ENCODE data around the gene ELK1.

ELK1 gene

DNA sequence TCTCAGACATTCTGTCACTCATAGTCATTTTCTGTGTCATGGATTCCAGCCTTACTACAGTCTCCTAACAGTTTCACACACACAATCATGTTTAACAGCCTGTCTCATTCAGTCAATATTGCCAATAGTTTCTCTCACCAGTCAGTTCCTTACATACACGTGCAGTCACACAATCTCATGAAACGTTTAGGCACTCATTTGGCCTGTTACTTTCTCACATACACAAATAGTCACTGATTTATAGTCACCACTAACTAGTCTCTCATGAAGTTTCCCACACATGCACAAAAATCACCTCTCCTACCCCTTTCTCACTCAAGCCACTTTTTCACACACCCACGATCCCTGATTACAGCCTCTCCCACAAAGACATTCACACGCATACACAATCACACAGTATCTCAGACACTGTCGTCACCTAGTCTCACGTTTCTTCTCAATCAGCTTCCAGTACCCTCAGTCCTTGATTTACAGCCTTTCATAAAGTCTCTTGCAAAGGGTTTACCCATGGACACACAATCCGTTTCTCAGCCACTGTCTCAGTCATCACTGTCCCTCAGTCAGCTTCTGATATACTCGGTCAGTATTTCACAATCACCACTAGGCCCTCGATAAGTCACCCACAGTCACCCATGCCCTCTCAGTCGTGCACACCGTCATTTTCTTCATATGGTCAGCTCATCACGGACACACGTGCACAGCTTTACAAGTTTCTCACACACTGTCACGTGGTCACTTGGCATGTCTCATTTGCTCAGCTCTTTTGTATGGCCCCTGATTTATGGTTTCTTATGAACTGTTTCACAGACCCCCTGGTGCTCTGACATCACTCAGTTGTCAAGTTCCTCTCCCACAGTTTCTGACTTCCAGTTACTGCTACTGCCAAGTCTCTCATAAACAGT is 16.4 kb downstream of the ELK1 start:
- H3K27me3 ChIP-seq (ENCODE audit: insufficient read depth, poor library complexity, severe bottlenecking) = no peaks in the 10 kb centered on the region
- no peak for DNase-seq (ENCODE audit: low read depth in 1 of 2, low spot score in 1 of 2)
- H3K4me3 ChIP-seq (replicated peaks; ENCODE audit: insufficient read depth, low read length) = no peak overlapping the region
- H3K27ac ChIP-seq (replicated peaks) = no peak overlapping the region
- TF ChIP-seq SPI1 (IDR thresholded peaks at IDR 0.05; ENCODE audit: borderline replicate concordance, low read depth) = no peak
- TF ChIP-seq, protein P1, sequence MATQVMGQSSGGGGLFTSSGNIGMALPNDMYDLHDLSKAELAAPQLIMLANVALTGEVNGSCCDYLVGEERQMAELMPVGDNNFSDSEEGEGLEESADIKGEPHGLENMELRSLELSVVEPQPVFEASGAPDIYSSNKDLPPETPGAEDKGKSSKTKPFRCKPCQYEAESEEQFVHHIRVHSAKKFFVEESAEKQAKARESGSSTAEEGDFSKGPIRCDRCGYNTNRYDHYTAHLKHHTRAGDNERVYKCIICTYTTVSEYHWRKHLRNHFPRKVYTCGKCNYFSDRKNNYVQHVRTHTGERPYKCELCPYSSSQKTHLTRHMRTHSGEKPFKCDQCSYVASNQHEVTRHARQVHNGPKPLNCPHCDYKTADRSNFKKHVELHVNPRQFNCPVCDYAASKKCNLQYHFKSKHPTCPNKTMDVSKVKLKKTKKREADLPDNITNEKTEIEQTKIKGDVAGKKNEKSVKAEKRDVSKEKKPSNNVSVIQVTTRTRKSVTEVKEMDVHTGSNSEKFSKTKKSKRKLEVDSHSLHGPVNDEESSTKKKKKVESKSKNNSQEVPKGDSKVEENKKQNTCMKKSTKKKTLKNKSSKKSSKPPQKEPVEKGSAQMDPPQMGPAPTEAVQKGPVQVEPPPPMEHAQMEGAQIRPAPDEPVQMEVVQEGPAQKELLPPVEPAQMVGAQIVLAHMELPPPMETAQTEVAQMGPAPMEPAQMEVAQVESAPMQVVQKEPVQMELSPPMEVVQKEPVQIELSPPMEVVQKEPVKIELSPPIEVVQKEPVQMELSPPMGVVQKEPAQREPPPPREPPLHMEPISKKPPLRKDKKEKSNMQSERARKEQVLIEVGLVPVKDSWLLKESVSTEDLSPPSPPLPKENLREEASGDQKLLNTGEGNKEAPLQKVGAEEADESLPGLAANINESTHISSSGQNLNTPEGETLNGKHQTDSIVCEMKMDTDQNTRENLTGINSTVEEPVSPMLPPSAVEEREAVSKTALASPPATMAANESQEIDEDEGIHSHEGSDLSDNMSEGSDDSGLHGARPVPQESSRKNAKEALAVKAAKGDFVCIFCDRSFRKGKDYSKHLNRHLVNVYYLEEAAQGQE (IDR thresholded peaks at IDR 0.05; ENCODE audit: insufficient replicate concordance, low read depth) = no peak
- no peak for TF ChIP-seq GABPA (IDR thresholded peaks at IDR 0.05; ENCODE audit: low read depth)
- TF ChIP-seq POLR2AphosphoS5 (IDR thresholded peaks at IDR 0.05; ENCODE audit: low read depth) = no peak
- TF ChIP-seq, protein P2, sequence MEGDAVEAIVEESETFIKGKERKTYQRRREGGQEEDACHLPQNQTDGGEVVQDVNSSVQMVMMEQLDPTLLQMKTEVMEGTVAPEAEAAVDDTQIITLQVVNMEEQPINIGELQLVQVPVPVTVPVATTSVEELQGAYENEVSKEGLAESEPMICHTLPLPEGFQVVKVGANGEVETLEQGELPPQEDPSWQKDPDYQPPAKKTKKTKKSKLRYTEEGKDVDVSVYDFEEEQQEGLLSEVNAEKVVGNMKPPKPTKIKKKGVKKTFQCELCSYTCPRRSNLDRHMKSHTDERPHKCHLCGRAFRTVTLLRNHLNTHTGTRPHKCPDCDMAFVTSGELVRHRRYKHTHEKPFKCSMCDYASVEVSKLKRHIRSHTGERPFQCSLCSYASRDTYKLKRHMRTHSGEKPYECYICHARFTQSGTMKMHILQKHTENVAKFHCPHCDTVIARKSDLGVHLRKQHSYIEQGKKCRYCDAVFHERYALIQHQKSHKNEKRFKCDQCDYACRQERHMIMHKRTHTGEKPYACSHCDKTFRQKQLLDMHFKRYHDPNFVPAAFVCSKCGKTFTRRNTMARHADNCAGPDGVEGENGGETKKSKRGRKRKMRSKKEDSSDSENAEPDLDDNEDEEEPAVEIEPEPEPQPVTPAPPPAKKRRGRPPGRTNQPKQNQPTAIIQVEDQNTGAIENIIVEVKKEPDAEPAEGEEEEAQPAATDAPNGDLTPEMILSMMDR (IDR thresholded peaks at IDR 0.05; ENCODE audit: insufficient read depth, low read length) = no peak

DNA sequence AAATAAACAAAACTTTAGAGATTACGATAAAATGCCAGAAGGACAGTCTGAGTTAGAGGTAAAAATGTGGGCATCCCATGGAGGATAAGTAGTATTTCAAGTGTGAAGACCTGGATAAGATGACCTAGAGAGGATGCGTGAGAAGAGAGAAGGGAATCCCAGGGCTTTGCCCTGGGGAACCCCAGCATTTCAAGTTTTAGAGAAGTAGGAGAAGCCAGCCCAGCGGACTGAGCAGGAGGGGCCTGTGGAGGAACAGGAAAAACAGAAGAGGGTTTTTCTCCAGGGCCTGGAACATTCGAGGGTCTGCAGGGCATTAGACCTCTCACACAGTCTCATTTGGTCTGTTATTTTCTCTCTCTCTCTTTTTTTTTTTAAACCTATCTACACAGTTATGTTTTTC is 17.7 kb downstream of the ELK1 start:
- Histone ChIP-seq H3K4me3 (replicated peaks; ENCODE audit: insufficient read depth, low read length) (no peak overlapping the region), H3K27ac (replicated peaks) (peak overlapping the region; percentile 57), H3K27me3 (ENCODE audit: insufficient read depth, poor library complexity, severe bottlenecking) (no peaks in the 10 kb centered on the region)
- DNase-seq (ENCODE audit: low read depth in 1 of 2, low spot score in 1 of 2) = peak in 1 of 2 experiments; percentile 44
- TF ChIP-seq GABPA (IDR thresholded peaks at IDR 0.05; ENCODE audit: low read depth) (no peak), SPI1 (IDR thresholded peaks at IDR 0.05; ENCODE audit: borderline replicate concordance, low read depth) (no peak), POLR2AphosphoS5 (IDR thresholded peaks at IDR 0.05; ENCODE audit: low read depth) (no peak)
- TF ChIP-seq, protein P2 (IDR thresholded peaks at IDR 0.05; ENCODE audit: insufficient read depth, low read length) = no peak
- TF ChIP-seq, protein P1 (IDR thresholded peaks at IDR 0.05; ENCODE audit: insufficient replicate concordance, low read depth) = no peak

DNA sequence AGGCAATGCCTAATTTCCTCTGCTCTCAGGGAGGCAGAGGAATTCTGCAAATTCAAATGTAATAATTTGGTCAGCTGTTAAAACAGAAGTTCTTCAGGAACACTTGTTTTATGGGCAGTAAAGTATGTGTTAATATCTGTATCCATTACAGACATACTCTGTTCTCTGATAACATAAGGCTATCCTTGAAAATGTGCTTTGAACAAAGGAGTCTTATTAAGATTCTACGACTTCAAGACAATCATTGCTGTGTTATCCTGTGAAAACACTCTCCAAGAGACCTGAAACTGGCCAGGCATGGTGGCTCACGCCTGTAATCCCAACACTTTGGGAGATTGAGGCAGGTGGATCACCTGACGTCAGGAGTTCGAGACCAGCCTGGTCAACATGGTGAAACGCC is 18.7 kb downstream of the ELK1 start:
- Histone ChIP-seq H3K27ac (replicated peaks) (no peak overlapping the region; the same call in none of the 2 replicates), H3K27me3 (ENCODE audit: insufficient read depth, poor library complexity, severe bottlenecking) (no peaks in the 10 kb centered on the region), H3K4me3 (replicated peaks; ENCODE audit: insufficient read depth, low read length) (no peak overlapping the region)
- no peak for DNase-seq (ENCODE audit: low read depth in 1 of 2, low spot score in 1 of 2)
- TF ChIP-seq, protein P2 (IDR thresholded peaks at IDR 0.05; ENCODE audit: insufficient read depth, low read length) = no peak
- TF ChIP-seq GABPA (IDR thresholded peaks at IDR 0.05; ENCODE audit: low read depth) = no peak
- TF ChIP-seq, protein P1 (IDR thresholded peaks at IDR 0.05; ENCODE audit: insufficient replicate concordance, low read depth) = no peak
- TF ChIP-seq POLR2AphosphoS5 (IDR thresholded peaks at IDR 0.05; ENCODE audit: low read depth) = no peak
- TF ChIP-seq SPI1 (IDR thresholded peaks at IDR 0.05; ENCODE audit: borderline replicate concordance, low read depth) = no peak

Measured in HL-60 (cell line).